NCI-H524 treated with DMSO at 0.1 percent for 48 hours (cell line): Measurements from ENCODE around the gene TOGARAM2.

Experiments
- DNase-seq: peaks from one replicate; lab custom pipeline; 2025; lab: John Stamatoyannopoulos, UW

The TOGARAM2 gene

GRCh38 chr2:28997847-28998735 lies 17.0 kb downstream of the TOGARAM2 start:
- DNase-seq, result peak; percentile 17

GRCh38 chr2:29000481-29000880 lies 19.4 kb downstream of the TOGARAM2 start:
- no peak for DNase-seq

GRCh38 chr2:29000956-29001355 lies 19.9 kb downstream of the TOGARAM2 start:
- no peak for DNase-seq

- no peak for DNase-seq
These were observed 20.7 kb downstream of the TOGARAM2 start for GRCh38 chr2:29001806-29002205.

GRCh38 chr2:29004755-29005154 lies 23.7 kb downstream of the TOGARAM2 start:
- DNase-seq, result no peak

- DNase-seq, result no peak
These were observed 24.2 kb downstream of the TOGARAM2 start for GRCh38 chr2:29005331-29005730.

GRCh38 chr2:29006092-29006979 lies 25.2 kb downstream of the TOGARAM2 start:
- no peak for DNase-seq

- no peak for DNase-seq
These were observed 25.8 kb downstream of the TOGARAM2 start for GRCh38 chr2:29006980-29007301.

GRCh38 chr2:29009270-29009669 lies 28.2 kb downstream of the TOGARAM2 start:
- DNase-seq, result no peak

GRCh38 chr2:29009711-29010677 lies 28.9 kb downstream of the TOGARAM2 start:
- DNase-seq, result no peak

GRCh38 chr2:29010946-29011345 lies 29.8 kb downstream of the TOGARAM2 start:
- no peak for DNase-seq

GRCh38 chr2:29011418-29012060 lies 30.4 kb downstream of the TOGARAM2 start:
- peak; percentile 17 for DNase-seq

GRCh38 chr2:29012211-29012681 lies 31.1 kb downstream of the TOGARAM2 start:
- DNase-seq, result no peak

GRCh38 chr2:29013057-29013780 lies 32.1 kb downstream of the TOGARAM2 start:
- no peak for DNase-seq

- DNase-seq, result no peak
These were observed 33.2 kb downstream of the TOGARAM2 start for GRCh38 chr2:29014331-29014730.

GRCh38 chr2:29014811-29015421 lies 33.8 kb downstream of the TOGARAM2 start:
- no peak for DNase-seq

- DNase-seq, result no peak
These were observed 34.8 kb downstream of the TOGARAM2 start for GRCh38 chr2:29015701-29016470.

- no peak for DNase-seq
These were observed 35.4 kb downstream of the TOGARAM2 start for GRCh38 chr2:29016504-29016903.

GRCh38 chr2:29017716-29018435 lies 36.8 kb downstream of the TOGARAM2 start:
- DNase-seq, result no peak
